Skin of body (tissue), 2 donors: ENCODE measurements around the gene SLC38A8. TPM values are rescaled to one million over a fixed set of nuclear protein-coding genes. Genes with fewer than 3 reads are reported as not detected.
A peak's percentile ranks its signal among the peaks of the same experiment; 100 is the strongest.

Experiments used
- DNase-seq: peaks from one replicate; lab custom pipeline; 2025; lab: John Stamatoyannopoulos, UW
- total RNA-seq: library from RNA; depleted of rRNA; stranded (reverse); fragments of >200 nt; gene quantifications from one replicate; pipeline ENCODE4 v1.2.3, GENCODE V29; 2014

Gene SLC38A8
- total RNA-seq, 1 donor from 2014 or later: not detected

DNA sequence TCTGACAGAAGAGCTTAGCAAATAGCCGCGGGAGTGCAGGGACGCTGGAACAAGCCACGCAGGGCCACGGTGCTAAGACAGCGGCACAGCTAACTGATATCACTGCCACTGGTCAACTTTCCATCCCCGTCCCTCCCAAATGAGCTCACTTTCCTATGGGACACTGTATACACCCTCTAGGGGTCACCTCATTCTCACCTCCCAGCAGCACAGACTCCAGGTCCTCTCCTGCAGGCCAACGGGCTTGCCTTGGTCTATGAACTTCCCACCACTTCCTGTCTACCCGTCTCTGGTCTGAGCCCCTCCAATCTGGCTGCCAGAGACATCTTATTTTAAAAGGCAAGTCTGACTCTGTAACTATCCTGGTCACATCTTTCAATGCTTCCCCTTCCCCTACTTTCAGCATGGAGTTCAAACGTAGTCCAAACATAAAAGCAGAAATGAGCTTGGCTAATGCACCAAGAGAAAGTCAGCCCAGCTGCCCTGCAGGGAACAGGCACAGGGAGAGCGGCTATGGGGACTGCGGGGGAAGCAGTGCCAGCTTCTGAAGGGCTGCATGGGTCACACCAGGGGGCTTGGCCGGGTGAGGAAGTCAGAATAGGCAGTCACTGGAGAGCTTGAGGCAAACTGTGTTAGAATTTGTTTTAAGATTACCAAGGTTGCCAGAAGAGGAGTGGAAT is 26.3 kb upstream of the SLC38A8 start:
- no peak for DNase-seq

DNA sequence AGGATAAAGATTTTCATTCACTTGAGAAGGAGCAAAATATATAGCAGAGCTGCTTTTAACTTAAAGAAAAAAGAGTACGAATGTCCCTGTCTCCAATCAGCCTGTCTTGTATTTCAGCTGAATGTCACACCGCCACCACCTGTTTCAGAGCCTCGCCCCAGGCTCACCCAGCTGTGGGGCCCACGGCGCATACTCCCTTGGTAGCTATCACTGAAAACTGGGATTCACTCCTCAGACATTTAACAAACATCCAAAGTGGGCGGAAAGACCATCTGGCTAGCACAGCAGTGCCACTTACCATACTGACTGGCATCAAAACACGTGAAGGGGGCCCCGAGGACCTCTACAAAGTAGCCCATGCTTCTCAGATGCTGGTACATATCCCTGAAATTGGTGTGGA is 25.4 kb upstream of the SLC38A8 start:
- no peak for DNase-seq

DNA sequence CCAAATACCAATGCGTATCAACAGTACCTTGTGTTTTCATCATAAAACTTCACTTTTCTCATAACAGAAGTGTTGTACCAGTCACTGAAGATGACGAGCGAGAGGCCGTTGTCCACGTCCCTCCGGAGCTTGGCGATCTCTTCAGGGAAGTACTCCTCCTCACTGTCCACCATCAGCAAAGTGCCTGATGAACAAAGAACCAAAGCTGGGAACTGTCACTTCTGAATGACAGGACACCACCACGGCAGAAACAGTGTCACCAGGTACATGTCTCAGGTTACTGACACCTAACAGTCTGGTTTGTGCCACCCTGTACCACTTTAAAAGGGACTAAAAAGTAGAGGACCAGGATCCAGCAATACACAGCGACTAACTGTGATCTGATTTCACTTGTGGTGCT is 25.0 kb upstream of the SLC38A8 start:
- DNase-seq: no peak

DNA sequence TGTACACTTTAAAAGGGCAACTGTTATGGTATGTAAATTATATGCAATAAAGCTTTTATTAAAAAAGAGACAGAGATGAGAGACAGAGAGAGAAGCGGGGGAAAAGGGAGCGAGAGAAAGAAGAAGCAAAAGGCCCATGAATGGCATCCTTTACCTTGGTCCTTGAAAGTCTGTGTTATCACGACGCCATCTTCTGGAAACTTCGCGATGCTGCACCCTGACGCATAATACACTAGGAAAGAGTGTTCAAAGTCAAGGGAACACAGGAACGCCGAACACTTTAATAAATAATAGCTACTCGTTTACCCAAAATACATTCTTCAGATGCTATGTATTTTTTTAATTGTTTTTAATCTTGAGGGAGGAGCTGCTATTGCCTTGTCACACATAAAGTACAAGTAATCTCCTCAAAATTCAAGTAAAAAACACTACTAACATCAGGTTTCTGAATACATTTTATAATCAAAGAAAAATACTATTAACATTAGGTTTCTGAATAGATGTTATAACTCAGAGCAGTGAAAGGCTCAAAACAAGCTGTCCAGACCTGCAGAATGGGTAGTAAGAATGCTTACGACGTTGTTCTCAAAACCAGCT is 23.0 kb upstream of the SLC38A8 start:
- DNase-seq: peak; percentile 30

DNA sequence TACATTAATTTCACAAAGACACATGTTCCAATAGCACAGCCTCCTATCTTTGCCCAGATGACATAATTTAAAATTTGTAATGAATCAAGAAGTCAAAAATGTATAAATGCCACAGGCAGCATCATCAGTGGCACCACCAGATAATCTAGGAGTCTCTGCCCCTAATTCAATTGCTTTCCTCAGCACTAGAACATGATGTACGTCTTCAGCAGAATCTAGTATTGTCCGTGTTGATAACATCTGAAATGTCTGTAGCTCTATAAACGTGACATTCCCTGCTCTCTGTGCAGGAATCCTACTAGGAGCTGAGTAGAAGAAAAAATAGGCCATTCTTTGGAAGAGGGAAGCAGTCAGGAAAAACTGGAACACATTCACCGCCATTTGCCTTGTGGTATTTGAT is 21.4 kb upstream of the SLC38A8 start:
- no peak for DNase-seq

DNA sequence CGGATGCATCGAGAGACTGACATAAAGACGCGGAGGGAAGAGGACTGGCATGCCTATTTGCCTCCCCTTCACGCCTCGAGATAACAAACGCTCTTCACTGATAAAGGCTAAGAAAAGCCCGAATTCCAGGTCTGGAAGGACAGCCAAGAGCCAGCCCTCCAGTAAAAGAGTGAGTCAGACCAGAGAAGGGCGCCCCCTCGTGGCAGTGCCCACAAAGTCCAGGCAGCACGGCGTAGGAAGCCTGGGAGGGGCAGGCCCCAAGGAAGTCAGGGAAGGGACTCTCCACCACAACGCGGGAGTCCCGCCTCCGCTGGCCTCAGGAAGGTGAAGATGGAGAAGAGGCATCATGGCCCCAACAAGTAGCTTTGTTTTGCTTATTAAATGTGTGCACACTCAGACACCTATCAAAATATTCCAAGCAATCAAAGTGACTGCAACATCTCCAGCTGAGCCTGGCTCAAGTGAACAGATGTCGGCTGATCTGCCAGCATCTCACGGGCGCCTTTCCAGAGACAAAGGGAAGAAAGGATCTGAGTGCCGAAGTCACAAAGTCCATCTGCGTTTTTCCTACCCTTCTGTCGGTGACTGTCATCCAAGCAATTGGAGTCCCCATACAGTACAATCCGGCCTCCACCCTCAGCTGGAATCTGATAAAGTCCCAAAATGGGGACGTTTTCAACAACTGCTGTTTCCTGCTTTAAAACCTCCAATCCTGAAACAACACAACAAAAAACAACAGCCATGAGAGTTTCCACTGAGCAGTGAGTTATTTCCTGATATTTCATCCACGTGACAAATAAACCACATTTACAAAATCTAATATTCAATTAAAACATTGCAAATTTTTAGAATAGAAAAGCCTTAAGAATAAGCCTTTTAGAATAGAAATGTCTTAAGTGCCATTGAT is 20.4 kb upstream of the SLC38A8 start:
- DNase-seq: no peak

DNA sequence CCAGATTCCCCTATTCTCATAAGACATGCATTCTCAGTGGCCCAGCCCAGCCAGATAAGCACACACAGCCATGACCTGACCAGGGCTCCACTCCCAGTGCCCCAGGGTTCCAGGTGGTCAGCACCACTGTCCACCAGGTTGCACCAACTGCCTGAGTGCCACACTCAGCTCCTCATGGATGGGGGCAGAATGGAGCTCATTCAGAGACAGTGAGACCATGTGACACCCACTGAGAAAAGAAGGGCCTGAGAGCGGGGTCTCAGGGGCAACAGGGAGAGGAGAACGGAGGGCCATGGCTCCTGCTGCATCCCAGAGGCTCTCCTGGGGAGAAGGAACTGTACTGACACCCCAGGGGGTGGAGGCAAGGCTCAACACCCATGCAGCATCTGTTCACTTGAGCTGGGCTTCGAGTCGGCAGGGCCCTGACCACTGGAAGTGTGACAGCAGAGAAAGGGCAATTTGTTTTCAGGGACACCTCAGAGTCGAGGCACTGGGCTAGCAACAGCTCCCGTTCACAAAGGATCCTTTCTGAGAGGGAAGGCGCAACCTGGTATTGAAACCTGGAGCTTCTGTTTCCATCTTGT is 18.7 kb upstream of the SLC38A8 start:
- DNase-seq: no peak

DNA sequence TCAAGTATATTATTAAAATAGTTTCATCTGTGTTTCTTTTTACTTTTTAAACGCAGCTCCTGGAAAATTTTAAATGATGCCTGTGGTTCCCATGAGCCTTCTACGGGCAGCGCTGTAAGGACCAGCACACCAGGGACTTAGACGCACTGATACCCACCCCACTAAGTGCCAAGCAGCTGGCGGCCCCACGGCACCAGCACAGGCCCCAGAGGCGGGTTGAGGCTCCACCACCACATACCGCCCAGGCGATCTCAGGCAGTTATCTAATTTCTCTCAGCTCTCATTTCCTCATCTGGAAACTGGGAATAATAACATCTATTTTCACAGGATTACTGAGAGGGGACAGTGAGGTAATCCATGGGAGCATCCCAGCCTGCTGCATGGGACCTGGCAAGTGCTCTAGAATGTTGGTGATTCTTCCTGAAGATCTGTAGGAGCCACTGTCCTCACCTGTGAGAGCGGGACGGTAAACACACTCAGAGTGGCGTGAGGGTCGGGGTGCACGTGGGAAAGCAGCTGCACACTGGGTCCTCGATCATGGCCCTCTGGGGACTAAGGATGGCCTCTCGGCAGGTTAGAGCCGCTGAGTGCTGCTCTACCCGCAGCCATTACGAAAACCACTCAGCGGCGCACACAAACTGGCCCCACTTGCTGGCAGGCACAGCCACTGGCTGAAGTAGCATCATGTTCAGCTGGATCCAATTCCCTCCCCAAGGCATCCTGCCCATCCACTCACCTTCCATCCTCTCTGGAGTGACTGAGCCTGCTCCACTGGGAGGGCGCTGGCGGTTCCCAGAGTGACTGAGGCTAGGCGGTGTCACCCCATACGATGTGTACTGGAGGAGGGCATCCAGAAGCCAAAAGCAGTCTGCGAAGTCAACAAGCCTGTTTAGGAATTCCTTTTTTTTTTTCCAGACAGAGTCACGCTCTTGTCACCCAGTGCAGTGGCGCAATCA is 17.6 kb upstream of the SLC38A8 start:
- DNase-seq: no peak

DNA sequence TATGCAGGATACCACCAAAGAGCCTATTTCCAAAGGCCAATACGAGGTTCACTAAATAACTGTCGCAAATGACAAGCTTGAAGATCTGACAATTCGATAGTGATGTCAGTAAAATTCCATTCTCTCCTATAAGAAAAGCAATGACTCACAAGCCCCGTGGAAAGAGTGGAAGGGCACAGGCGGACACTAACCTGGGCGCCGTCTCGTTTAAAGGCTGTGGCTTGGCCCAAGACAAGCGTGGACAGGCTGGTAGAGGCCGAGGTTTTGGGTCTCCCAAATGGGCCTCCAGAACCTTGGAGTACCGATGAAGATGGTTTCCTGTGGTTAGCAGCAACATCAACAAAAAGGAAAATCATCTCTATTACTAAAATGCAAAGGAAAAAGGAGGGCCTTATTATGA is 16.5 kb upstream of the SLC38A8 start:
- DNase-seq: no peak

DNA sequence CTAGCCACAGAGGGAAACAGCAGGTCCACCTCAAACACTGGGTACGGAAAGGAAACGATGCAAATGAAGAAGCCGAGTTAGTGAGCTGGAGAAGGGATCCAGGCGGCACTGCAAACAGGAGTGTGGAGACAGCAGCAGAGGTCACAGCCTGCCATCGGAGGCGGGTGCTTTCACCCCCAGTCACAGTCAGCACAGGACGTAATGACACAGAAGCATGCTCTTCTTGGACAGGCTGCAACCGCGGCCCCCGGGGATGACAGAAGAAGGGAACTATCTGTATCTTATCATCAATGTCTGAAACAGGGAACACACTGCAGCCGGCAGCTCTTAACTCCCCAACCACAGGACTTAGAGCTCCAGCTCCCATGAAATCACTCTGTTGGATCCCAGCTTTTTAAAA is 16.1 kb upstream of the SLC38A8 start:
- DNase-seq: no peak

DNA sequence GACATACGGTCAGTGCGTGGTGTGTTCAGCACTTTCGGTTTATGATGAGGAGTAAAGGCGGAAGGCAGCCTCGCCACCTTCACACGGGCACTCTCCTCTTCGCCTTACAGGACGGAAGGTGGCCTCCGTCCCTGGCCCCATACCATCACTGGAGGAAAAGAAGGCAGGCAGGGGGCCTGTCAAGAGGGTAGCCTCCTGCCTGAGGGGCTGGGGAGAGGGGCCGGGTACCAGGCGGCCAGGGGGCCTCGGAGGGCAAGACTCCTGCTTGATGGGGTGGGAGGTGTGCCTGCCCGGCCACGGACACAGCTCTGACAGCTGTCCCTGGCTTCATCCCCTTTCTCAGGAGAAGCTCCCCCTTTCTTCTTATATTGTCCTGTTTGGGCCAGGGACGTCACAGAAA is 15.6 kb upstream of the SLC38A8 start:
- no peak for DNase-seq

DNA sequence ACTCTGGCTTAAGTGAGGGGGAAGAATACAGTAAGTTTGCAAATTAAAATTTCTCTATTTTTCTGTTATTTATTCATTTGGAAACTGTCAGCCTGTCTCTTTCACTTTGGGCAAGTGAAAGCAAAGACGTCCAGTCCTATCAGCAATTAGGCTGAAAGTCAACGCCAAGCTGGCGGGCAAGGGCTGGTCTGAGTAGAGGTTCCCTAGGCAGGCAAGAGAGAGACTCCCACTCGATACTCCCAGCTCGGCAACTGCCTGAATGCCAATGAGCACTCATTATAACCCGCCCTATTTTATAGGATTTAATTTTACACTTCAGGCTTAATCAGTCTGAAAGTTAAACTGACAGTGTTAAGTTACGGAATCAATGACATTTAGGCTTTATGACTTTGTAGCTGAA is 14.3 kb upstream of the SLC38A8 start:
- no peak for DNase-seq

DNA sequence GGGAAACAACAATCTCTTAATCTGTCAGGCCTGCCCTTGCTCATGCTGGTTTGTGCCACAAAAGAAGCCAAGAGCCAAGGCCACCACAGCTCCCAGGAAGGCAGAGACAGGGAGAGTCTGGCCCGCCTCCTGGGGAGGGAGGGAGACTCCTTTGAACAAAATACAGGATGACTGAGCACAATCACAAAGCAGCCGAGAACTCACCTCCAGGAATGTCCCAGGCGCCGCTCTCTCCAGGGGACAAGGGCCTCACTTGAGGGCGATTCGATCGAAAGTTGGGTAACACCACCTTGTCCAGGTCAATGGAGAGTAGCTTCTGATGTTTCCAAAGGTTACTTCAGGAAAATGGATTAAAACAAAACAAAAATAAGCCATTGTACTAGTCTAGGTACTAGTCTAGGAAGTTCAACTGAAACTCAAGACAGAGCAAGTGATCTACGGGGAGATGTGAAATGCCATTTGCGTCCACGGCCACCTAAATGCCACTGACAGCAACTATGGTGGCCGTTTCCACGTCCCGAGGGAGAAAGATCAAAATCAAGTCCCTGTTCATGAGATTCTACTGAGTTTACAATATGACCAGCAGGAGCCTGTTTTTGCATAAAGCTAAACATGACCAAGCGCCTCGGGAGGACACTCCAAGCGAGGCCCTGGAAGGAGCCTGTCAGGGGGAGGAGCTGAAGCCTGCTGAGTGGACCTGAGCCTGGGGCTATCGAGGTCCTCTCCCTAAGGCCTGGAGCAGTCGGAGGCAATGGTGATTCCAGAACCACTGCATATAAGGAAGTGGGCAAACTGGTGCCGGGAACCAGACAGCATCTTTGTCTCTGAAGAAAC is 13.4 kb upstream of the SLC38A8 start:
- DNase-seq: no peak

DNA sequence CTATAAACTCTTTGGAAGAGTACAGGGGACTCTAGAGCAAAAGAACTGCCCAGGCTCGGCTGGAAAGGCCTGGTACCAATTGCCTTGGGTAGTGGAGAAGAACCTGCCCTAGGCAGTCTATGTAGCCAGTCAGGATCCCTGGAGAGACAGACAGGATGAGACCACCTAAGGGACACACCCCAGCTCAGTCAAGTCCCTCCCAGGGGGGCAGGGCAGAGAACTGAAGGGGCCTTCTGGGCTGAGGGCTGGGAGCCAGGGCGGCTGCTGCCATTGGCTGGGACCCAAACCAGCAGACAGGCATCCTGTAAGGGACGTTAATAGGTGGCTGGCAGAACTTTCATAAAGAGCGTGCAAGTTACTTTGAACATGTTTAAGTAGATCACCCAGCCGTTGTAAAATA is 12.8 kb upstream of the SLC38A8 start:
- DNase-seq: no peak

DNA sequence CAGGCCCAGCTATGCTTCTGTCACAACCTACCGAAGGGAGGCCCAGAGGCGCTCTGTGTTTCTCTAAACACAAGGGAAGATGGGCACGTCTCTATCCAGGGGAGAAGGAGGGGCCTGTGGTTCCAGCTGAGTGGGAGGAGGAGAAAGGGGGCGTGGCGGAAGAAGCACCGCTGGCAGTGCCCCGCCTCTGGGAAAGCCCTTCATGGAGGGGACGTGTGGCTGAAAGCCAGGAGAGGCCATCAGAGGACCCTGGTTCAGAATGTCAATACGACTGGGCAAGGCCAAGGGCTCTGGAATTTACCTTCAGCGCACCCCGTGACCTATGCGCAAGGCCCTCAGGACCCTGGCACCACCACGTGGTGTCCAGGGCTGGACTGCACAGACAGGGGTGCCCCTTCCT is 12.3 kb upstream of the SLC38A8 start:
- no peak for DNase-seq

DNA sequence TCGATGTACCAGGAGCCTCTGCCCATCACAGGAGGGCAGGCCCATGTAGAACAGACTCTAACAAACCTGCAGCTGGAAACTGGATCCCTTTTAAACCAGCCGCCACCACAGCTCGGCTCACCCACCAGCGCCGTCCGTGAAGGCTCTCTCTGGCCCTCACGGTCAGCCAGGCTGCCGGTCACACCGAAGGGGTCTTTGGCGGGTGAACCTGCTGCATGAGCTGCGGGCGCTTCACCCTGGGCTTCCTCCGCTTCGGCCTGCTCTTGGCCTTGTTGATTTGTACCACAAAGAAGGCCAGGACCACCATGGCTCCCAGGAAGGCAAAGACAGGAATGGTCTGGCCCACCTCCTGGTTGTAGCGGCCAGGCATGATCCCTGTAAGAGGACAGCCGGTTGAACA is 11.7 kb upstream of the SLC38A8 start:
- DNase-seq: no peak

DNA sequence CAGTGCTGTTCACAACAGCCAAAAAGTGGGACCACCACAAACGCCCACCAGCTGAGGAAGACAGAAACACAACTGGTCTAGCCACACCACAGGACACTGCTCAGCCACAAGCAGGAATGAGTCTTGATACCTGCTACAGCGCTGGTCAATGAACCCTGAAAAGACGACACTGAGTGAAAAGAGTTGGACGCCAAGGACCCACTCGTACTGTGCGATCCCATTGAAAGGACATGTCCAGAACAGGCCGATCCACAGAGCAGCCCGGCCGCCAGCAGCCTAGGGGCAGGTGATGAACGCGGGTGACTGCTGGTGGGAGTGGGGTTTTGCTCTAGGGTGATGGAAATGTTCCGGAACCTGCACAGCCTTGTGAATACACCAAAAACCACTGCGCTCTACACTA is 10.6 kb upstream of the SLC38A8 start:
- DNase-seq: no peak

DNA sequence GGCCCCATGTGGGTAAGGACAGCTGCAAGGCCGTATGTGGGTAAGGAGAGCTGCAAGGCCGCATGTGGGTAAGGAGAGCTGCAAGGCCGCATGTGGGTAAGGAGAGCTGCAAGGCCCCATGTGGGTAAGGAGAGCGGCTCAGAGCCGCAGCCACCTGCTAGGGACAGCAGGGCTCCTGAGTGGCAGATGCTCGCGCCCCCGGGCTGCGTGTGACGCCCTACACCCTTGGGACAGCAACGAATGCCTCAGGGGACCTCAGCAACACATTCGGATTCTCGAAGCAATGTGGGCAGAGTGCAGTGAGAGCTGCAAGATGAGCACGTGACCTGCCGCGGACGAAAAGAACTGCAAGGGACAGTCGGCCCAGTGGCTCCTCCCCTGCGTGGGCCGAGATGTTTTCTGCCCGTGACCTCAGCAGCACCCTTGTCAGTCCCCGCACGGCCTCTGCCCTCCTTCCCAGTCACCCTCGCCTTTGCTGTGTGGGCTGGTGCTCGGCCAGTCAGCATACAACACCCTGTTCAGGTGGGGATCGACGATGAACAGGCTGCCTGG is 9.6 kb upstream of the SLC38A8 start:
- DNase-seq: no peak

DNA sequence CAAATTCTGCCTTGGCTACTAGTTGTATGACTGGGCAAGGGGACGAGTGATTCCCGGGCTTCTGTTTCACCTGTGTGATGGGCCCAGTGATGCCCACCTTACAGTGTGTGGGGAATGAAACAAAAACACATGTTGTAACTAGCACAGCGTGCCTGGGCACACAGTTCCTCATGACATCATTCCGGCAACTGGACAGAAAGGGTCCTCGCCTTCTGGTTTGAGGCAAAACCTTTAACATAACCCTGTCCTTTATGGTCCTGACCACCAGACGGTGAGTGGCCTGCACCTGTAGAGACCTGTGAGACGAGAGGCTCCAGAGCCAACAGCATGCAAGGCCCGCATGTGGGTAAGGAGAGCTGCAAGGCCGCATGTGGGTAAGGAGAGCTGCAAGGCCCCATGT is 7.7 kb upstream of the SLC38A8 start:
- no peak for DNase-seq
